SU-DHL-6 (cell line): ENCODE measurements around the gene ZCCHC18.
"Not testable (repeated sequence)": the region's sequence is repeated elsewhere in the genome, so short reads cannot be mapped to it uniquely, and the experiment has no call there.

Experiments
- CTCF ChIP-seq: fragments of 200-600 bp; sonication (generic); IDR thresholded peaks from one replicate; pipeline ENCODE4 v1.5.1; 2017; ENCODE audit warnings: antibody characterized with exemption, mild to moderate bottlenecking, low read length, moderate library complexity; ENCODE audit not compliant: insufficient read depth, poor library complexity, severe bottlenecking
- EZH2phosphoT487 ChIP-seq: fragments of 200-600 bp; sonication (generic), shearing (Covaris generic); conservative IDR thresholded peaks from 2 replicates; pipeline ENCODE4 v1.6.1; 2018; ENCODE audit warnings: mild to moderate bottlenecking, antibody characterized with exemption, low read length, moderate library complexity, mixed read lengths

- not testable (repeated sequence) for TF ChIP-seq CTCF, EZH2phosphoT487
Observed at GRCh38 chrX:104075778-104076445, 36.4 kb upstream of the ZCCHC18 start, which contains the start of gene TMSB15C.
